ENCODE data around the gene ENHO. TPM values are rescaled to one million over a fixed set of nuclear protein-coding genes. Genes with fewer than 3 reads are reported as not detected.

ENHO gene
- total and polyA plus RNA-seq, 2 experiments from 2014 or later, result 13.8 to 19.7 TPM

DNA sequence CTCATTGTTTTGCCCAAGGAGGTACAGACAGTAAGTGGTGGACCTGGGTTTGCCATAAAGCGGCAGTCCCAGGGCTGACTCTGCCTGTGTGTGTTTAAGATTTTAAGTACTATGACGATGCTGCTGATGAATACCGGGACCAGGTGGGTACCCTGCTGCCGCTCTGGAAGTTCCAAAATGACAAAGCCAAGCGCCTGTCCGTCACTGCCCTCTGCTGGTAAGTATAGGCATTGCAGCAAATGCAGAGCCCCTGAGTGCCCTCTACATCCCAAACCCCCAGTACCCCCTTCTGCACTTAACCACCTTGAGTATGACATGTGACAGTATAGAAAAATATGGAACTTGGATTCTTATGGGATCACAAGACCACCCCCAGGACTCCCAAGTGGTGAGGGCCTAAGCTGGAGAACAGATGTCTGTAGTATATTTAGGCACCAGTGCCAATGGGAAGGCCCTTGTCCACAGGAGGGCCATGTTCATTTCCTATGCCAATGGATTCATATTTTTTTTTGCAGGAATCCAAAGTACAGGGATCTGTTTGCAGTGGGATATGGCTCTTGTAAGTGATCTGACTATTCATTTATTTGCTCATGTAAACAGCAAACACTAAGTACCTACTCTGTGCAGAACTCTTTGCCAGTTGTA is 22.0 kb downstream of the ENHO start (continued):
- TF ChIP-seq, protein P1, sequence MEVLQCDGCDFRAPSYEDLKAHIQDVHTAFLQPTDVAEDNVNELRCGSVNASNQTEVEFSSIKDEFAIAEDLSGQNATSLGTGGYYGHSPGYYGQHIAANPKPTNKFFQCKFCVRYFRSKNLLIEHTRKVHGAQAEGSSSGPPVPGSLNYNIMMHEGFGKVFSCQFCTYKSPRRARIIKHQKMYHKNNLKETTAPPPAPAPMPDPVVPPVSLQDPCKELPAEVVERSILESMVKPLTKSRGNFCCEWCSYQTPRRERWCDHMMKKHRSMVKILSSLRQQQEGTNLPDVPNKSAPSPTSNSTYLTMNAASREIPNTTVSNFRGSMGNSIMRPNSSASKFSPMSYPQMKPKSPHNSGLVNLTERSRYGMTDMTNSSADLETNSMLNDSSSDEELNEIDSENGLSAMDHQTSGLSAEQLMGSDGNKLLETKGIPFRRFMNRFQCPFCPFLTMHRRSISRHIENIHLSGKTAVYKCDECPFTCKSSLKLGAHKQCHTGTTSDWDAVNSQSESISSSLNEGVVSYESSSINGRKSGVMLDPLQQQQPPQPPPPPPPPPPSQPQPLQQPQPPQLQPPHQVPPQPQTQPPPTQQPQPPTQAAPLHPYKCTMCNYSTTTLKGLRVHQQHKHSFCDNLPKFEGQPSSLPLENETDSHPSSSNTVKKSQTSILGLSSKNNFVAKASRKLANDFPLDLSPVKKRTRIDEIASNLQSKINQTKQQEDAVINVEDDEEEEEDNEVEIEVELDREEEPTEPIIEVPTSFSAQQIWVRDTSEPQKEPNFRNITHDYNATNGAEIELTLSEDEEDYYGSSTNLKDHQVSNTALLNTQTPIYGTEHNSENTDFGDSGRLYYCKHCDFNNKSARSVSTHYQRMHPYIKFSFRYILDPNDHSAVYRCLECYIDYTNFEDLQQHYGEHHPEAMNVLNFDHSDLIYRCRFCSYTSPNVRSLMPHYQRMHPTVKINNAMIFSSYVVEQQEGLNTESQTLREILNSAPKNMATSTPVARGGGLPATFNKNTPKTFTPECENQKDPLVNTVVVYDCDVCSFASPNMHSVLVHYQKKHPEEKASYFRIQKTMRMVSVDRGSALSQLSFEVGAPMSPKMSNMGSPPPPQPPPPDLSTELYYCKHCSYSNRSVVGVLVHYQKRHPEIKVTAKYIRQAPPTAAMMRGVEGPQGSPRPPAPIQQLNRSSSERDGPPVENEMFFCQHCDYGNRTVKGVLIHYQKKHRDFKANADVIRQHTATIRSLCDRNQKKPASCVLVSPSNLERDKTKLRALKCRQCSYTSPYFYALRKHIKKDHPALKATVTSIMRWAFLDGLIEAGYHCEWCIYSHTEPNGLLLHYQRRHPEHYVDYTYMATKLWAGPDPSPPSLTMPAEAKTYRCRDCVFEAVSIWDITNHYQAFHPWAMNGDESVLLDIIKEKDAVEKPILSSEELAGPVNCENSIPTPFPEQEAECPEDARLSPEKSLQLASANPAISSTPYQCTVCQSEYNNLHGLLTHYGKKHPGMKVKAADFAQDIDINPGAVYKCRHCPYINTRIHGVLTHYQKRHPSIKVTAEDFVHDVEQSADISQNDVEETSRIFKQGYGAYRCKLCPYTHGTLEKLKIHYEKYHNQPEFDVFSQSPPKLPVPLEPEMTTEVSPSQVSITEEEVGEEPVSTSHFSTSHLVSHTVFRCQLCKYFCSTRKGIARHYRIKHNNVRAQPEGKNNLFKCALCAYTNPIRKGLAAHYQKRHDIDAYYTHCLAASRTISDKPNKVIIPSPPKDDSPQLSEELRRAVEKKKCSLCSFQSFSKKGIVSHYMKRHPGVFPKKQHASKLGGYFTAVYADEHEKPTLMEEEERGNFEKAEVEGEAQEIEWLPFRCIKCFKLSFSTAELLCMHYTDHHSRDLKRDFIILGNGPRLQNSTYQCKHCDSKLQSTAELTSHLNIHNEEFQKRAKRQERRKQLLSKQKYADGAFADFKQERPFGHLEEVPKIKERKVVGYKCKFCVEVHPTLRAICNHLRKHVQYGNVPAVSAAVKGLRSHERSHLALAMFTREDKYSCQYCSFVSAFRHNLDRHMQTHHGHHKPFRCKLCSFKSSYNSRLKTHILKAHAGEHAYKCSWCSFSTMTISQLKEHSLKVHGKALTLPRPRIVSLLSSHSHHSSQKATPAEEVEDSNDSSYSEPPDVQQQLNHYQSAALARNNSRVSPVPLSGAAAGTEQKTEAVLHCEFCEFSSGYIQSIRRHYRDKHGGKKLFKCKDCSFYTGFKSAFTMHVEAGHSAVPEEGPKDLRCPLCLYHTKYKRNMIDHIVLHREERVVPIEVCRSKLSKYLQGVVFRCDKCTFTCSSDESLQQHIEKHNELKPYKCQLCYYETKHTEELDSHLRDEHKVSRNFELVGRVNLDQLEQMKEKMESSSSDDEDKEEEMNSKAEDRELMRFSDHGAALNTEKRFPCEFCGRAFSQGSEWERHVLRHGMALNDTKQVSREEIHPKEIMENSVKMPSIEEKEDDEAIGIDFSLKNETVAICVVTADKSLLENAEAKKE (CRISPR knock-in tag; IDR thresholded peaks at IDR 0.05), result no peak

DNA sequence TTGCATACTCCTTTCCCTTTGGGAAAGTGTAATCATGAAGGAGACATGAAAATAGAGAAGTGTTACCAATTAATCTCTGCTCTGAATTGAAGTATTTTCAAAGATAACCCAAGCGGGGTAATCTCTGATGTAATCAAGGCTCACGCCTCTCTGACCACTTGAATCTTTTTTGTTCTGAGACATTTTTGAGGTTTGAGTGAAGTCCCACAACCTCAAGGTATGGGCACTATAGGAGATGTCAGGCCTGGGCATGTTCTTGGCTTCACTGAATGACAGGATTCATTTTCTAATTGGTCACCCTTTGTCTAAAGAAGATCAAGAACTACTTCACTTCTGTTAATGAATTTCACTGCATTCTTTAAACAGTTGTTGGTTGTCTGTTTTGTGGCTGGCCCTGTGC is 23.7 kb downstream of the ENHO start:
- H3K4me1 ChIP-seq (ENCODE audit: insufficient read depth), result 0 out of 2 replicates have a peak, but pooled peaks cover 6% of the 10 kb centered on the region
- H3K27ac ChIP-seq (ENCODE audit: low read depth), result no peak overlapping the region
- H3K4me1 Mint-ChIP-seq, result peaks cover 2% of the 10 kb centered on the region; the same call in 1 of the 3 replicates
- no peaks in the 10 kb centered on the region for H3K36me3 Mint-ChIP-seq (ENCODE audit: low read depth)
- no peaks in the 10 kb centered on the region for H4K20me1 ChIP-seq (replicated peaks; ENCODE audit: insufficient read depth)
- no peaks in the 10 kb centered on the region for H3K79me2 ChIP-seq (replicated peaks; ENCODE audit: insufficient read depth)
- H3K27me3 Mint-ChIP-seq (ENCODE audit: insufficient read depth, low read depth, poor library complexity), result peaks cover 6% of the 10 kb centered on the region
- H3K4me3 Mint-ChIP-seq, result no peak overlapping the region
- no peak overlapping the region for H3K27ac Mint-ChIP-seq
- no peak for ATAC-seq
- H2AFZ ChIP-seq, result no peak overlapping the region
- H3K4me2 ChIP-seq, result no peak overlapping the region
- H3K27me3 ChIP-seq (ENCODE audit: insufficient read depth), result no peaks in the 10 kb centered on the region
- TF ChIP-seq STAT1 (IDR thresholded peaks at IDR 0.05; ENCODE audit: unreplicated experiment) (no peak), EZH2phosphoT487 (IDR thresholded peaks at IDR 0.05; ENCODE audit: unreplicated experiment) (no peak)
- TF ChIP-seq, protein P2, sequence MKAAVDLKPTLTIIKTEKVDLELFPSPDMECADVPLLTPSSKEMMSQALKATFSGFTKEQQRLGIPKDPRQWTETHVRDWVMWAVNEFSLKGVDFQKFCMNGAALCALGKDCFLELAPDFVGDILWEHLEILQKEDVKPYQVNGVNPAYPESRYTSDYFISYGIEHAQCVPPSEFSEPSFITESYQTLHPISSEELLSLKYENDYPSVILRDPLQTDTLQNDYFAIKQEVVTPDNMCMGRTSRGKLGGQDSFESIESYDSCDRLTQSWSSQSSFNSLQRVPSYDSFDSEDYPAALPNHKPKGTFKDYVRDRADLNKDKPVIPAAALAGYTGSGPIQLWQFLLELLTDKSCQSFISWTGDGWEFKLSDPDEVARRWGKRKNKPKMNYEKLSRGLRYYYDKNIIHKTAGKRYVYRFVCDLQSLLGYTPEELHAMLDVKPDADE (IDR thresholded peaks at IDR 0.05), result no peak
- DNase-seq (ENCODE audit: low spot score), result no peak
- no peaks in the 10 kb centered on the region for H3F3A ChIP-seq (replicated peaks; ENCODE audit: low read depth)
- H3K4me3 ChIP-seq, result no peak overlapping the region
- H3K9me3 Mint-ChIP-seq, result no peaks in the 10 kb centered on the region
- no peaks in the 10 kb centered on the region for H3K36me3 ChIP-seq (ENCODE audit: insufficient read depth)
- H3K9me2 ChIP-seq (ENCODE audit: insufficient read depth), result no peaks in the 10 kb centered on the region

Measured in GM23338 (cell line).